Stimulated activated naive CD4-positive, alpha-beta T cell (primary cell): ENCODE measurements around the gene CHP2.
"Not testable (repeated sequence)": the region's sequence is repeated elsewhere in the genome, so short reads cannot be mapped to it uniquely, and the experiment has no call there.

Experiments
- DNase-seq, 6 experiments: peaks; one replicate each; lab custom pipeline; 2025; lab: John Stamatoyannopoulos, UW

The CHP2 gene

GRCh38 chr16:23745263-23745662, 9.6 kb upstream of the CHP2 start:
- DNase-seq: no peak

GRCh38 chr16:23748630-23749029, 6.2 kb upstream of the CHP2 start:
- DNase-seq: no peak

GRCh38 chr16:23751053-23751452, 3.8 kb upstream of the CHP2 start:
- DNase-seq: not testable (repeated sequence)

DNA sequence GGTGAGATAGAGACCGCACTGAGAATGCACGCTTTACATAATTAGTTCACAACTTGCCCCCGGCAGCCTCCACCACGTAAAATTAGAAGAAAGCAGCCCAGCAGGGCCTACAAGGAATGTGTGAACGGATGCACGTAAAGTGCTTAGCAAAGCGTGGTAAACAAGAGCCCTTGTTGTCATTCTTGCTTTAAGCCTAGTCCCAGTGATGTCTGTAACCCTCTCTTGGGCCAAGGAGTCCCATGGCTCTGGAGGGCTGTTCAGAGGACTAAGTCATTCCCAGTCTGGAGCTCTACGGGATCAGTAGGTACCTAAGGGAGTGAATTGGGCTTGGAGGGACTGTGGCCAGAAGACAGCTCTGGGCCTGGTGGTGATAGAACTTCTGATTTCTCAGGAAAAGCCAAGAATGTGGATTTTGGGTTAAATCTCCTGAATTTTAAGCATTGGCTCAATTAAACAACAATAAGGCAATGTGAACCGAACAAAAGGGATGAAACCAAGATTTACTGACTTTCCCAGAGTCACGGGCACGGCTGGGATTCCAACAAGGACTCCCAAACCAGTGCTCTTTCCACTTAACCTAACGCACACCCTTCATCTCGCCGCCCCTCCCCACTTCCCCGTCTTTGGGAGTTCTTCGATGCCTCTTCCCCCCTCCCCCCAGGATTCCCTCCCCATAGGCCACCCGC, 775 bp upstream of the CHP2 start:
- DNase-seq: no peak

- no peak for DNase-seq
Measured at GRCh38 chr16:23755484-23755809, 621 bp downstream of the CHP2 start.

DNA sequence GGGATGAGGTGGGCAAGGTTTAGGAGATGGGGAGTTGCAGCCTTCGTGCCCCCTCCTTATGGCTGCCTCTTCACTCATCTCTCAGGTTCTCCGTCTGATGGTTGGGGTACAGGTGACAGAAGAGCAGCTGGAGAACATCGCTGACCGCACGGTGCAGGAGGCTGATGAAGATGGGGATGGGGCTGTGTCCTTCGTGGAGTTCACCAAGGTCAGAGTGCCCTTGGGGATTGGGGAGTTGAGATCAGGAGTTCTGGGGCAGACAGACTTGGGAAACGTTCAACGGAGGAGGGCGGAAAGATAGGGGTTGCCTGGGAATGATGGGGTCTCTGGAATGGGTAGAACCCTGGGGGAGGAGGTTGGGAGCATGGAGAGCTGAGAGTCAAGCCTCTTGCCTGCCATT, 2.3 kb downstream of the CHP2 start:
- DNase-seq: no peak

DNA sequence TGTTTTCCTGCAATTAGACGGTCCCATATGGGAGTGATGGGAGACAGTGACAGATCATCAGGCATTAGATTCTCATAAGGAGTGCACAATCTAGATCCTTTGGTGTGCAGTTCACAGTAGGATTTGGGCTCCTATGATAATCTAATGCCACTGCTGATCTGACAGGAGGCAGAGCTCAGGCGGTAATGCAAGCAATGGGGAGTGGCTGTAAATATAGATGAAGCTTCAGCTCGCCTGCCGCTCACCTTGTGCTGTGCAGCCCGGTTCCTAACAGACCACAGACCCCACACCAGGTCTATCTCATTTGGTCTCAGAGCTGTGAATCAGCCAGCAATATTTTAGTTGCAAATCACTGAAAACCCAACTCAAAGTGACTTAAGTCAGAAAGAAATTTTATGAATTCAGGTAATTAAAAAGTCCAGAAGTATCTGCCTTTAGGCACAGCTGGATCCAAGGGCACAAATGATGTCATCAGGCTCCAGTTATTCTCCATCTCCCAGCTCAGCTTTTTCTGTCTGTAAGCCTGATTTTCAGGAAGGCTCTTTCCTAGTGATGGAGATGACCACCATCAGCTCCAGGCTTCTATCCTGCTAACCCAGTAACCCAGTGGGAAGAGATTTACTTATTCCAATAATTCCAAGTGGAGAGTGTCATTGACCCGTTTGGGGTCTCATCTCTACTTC, 3.3 kb downstream of the CHP2 start:
- DNase-seq: no peak

GRCh38 chr16:23765933-23766332, 11.1 kb downstream of the CHP2 start:
- DNase-seq: no peak

- no peak for DNase-seq
Measured at GRCh38 chr16:23768581-23768980, 13.8 kb downstream of the CHP2 start.

GRCh38 chr16:23771027-23771426, 16.2 kb downstream of the CHP2 start:
- no peak for DNase-seq

DNA sequence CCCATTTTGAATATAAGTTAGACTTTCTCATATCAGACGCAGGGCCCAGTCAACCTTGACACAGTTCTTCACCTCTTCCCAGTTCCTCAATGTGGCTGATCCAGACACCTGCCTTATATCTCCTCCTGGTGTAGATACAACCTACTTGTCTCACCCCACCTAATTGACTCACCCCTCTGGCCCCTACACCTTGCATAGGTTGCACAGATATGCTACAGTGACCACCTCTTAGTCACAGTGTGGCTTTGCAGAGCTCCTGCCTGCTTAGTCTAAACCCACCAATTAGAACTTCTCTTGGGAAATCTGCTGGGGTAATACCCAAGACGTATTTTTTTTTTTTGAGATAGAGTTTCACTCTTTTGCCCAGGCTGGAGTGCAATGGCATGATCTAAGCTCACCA, 16.8 kb downstream of the CHP2 start:
- DNase-seq: no peak

DNA sequence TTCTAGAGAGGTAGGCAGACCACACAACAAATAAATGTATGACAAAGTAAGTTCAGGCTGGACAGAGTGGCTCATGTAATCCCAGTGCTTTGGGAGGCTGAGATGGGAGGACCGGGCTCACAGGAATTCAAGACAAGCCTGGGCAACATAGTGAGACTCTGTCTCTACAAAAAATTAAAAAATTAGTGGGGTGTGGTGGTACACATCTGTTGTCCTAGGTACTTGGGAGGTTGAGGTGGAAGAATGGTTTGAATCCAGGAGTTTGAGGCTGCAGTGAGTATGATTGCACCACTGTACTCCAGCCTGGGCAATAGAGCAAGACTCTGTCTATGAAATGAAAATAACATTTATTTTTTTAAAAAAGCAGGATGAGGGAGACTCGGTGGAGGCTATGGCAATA, 18.5 kb downstream of the CHP2 start:
- DNase-seq: no peak

DNA sequence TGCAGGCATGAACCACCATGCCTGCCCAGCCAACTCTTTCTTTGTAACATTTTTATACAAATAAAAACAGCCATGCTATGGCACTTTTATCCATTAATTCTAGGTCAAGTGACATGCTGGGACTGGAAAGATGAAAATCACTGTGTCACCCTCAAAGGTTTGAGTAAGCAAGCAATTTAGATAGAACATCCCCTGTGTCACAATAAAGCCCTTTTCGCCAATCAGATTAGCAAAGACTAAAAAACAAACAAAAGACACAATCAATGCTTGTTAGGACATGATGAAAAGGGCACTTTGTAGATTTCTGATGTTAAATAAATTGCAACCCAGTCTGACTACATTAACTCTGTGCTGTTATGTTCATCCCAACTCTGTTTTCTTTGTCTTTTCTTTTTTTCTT, 26.4 kb downstream of the CHP2 start:
- DNase-seq: no peak

DNA sequence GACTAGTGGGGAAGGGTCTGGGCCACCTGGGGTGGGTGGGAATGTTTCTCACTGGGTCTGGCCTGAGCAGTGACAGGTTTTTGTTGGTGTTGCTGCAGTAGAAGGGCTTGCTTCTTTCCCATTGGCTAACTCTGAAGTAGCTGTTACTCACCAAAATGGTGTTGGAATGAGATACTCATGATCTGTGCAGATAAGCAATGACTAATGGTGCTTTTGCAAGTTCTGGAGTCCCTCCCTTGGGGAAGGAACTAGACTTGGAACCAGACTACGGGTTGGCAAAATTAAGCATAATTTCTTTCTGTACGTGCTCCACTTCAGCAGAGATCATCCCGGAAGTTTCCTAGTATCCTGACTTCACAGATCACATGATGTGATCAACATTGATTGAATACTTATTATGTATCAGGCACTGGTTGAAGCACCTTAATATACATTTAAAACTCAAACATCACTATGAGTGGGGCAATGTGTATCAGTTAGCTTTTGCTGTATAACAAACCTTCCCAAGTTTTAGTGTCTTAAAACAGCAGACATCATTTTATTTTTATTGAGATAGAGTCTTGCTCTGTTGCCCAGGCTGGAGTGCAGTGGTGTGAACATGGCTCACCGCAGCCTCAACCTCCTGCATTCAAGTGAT, 30.1 kb downstream of the CHP2 start:
- no peak for DNase-seq

GRCh38 chr16:23785842-23786241, 31.0 kb downstream of the CHP2 start:
- DNase-seq: no peak

- DNase-seq: no peak
Measured at GRCh38 chr16:23786964-23787561, 32.2 kb downstream of the CHP2 start.

DNA sequence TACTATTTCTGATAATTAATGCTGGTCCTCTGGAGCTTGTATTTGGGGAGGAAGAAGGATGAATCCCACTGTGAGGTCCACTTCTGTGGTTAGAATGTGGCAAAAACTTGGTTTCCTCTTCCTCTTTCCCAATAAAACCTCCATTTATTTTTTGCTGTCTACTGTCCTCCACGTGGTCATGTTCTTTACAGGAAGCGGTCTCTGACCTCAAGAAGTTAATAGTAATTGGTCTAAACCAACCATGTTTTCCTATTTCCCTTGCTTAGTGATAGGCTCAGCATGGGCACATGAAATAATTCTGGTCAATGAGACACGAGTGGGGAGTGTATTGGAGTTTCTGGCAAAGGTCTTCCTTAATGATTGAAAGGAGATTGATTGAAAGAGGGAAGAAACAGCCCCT, 33.9 kb downstream of the CHP2 start:
- DNase-seq: no peak

GRCh38 chr16:23795378-23795777, 40.6 kb downstream of the CHP2 start:
- no peak for DNase-seq

DNA sequence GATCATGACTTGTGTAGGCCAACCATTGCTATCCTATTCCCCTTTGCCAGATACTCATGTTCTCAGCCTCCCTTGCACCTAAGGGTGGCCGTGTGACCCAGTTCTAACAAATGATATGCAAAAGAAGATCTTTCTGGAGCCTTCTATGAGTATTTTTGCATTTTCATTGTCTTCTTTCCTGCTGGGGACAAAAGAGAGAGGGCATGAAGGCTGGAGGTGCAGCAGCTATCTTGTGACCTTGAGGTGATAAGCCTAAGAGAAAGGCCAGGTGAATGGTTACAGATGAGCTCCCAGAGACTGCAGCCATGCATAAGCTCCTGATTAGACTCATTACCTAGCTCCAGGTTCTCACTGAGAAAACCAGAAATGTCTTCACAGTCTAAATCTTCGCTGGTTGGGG, 42.1 kb downstream of the CHP2 start:
- no peak for DNase-seq

- DNase-seq: peak; percentile 21 to 75 (median 66)
Measured at GRCh38 chr16:23801378-23801777, 46.6 kb downstream of the CHP2 start.

GRCh38 chr16:23802776-23803175, 48.0 kb downstream of the CHP2 start:
- DNase-seq: no peak

DNA sequence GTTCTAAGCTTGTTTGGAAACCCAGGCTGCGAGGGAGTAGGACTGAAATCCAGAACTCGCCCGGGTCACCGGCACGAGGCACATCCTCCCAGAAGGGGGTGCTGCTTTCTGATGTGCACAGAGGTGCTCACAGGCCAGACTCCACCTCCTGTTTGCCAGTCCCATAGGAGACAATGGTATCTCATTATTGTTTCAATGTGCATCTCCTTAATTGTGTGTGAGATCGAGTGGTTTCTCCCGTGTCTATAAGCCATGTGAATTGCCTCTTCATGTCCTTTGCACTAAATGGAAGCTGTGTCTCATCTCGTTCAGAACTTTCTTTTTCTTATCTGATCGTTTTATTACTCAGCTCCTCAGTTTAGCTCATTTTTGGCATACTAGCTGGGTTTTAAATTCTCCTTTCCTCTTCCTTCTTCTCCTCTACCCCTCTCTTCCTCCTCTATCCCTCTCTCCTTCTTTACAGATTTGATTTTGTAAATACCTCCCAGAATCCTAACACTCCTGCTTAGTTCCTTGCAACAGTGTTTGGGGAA, 48.8 kb downstream of the CHP2 start:
- DNase-seq: peak; percentile 28 to 68 (median 49)

DNA sequence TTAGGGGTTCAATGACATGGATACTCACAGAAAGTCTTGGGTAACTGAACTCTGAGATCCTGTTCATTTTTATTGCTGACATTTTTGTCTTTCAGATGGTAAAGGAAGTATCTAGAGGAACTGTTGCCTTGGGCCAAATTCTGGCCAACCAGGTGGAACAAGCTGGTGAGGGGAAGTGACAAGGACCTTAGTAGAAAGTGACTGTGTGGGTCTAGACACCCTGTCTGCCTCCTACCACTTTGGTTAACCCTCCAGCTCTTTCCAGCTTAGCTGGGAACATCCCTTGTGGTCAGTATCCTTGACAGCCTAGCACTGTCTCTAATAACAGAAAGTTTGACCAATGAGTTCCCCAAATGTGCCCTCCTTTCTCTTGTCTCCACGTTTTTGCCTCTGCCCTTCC, 52.2 kb downstream of the CHP2 start:
- no peak for DNase-seq
